ENCODE measurements around the gene ASB10.

Gene ASB10

DNA sequence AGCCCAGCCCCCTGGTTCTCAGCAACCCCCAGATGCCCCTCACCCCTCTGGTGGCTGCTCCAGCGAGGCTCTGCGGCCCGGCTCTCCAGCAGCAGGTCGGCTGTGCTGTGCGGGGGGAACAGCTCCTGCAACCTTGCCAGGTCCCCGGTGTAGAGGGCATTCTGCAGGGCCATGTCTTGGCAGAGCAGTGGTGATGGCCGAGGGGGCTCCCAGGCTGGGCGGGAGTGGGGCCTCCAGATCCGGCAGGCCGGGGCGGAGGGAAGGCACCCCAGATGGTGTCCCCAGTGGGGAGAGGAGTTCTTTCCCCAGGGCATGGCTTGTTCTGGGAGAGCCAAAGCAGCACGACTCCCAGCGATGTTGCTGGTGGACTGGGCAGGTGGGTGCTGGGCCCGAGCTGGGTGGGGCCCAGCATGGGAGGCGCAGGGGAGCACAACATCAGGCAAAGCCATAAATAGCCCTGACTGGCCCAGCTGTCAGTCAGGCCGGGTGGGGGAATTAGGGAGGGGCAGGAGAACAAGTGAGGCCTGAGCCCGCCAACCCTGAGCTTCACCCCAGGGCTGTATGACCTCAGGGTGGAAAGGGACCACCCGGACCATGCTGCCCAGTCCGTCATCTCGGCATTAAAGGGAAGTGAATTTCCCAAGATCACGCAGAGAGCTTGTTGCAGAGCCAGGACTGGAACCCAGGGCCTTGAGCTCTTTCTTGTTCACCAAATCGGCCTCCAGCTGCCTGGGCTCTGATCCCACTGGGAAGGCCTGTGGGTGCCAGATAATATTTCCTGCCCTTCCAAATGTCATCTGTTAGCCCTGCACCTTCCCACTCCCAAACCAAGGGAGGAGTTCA is 580 bp upstream of the ASB10 start:
- peak; percentile 29 for DNase-seq

DNA sequence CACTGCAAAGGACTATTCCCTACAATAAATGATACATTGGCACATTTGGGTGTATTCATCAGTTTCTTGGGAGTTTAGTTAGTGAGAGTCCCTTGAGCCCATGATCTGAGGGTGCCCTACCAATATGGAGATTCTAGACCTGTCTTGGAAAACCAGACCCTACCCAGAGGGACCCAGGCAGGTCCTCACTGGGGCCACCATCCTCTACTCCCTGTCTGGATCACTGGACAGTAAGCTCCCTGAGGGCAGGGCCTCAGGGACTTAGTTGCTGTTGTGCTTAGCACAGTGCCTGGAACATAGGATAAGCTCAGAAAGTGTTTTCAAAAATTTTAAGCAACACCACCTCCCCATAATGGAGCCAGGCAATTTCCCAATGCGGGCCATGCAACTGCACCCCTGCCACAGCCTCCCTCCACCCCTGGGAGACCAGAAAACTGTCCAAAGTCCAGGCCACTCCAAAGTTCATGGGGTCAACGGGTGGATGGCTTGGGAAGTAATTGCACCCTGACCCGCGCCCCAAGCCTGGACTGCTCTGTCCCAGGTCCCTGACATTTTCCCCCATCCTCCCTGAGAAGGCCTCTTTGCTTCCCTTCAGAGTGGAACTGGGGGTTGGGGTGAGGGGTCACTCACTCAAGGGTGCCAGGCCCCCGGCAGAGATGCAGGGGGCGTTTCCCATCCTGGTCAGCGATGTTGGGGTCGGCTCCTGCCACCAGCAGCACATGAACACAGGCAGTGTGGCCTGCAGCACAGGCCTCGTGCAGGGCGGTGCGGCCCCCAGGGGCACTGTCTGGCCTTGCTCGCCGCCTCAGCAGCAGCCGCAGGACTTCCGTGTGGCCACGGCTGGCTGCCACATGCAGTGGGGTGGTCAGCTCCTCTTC is 1.0 kb downstream of the ASB10 start:
- no peak for DNase-seq

GRCh38 chr7:151181011-151181431 is 6.0 kb downstream of the ASB10 start:
- peak; percentile 60 for DNase-seq

GRCh38 chr7:151179946-151180345 is 7.1 kb downstream of the ASB10 start:
- DNase-seq: no peak

DNA sequence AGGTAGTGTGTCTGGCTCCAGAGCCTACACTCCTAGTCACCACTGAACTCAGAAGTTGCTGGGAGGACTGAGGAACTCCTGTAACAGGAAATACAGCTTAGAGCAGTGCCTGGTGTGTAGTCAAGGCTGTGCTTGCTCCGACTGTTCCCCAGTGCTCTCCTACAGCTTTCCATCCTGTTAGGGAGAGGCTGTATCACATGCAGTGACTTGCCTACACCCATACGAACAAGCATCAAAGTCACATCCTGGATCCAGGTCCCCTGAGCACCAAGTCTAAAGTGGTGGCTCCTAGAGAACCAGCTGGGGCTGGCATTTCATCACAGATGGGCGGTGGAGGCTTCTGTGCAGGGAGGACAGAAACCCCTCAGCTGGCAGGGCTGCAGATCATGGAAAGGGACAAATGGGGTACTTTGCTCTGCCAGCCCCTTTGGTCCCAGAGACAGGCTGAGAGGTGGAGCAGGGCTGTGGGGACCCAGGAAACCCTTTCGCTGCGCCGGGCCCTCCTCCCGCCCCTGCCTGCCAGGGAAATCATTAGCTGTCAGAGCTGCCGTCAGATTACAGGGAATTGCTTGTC is 7.7 kb downstream of the ASB10 start:
- DNase-seq: no peak

- DNase-seq: no peak
Observed at GRCh38 chr7:151178831-151179230, 8.2 kb downstream of the ASB10 start.

GRCh38 chr7:151178236-151178635 is 8.8 kb downstream of the ASB10 start:
- DNase-seq: no peak

DNA sequence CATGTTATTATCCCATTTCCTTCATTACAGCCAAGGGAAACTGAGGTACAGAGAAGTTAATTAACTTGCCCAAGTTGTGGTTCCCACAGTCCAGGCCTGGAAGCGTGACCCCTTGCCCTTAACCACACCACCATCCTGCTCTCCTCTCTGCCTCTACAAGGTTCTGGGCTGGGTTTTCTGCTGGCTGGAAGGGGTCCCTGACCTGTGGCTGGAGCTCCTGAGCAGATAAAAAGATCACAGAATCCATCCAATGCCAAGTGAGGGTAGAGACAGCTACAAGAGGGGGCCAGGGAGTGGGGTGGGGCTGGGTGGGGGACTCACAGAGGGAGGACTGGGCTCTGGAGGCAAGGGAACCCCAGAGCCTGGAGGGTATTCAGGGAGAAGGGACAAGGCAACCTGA is 9.7 kb downstream of the ASB10 start:
- no peak for DNase-seq

DNA sequence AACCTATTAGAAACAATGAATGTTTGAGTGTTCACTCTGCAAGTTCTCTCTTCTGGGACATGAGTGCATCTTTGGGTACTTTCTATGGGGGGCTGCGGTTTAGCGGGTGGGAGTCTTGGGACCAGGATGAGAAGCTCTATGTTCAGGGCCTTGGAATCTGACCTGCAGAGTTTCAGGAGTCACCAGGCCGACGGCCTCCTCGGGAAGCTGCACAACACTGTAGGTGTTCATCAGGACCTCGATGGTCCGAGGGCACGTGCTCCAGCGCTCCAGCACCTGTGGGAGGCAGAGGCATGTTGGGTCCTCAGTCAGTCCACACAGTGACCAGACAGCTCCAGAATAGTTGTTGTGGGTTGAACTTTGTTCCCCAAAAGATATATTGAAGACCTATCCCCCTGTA is 10.6 kb downstream of the ASB10 start:
- DNase-seq: no peak

DNA sequence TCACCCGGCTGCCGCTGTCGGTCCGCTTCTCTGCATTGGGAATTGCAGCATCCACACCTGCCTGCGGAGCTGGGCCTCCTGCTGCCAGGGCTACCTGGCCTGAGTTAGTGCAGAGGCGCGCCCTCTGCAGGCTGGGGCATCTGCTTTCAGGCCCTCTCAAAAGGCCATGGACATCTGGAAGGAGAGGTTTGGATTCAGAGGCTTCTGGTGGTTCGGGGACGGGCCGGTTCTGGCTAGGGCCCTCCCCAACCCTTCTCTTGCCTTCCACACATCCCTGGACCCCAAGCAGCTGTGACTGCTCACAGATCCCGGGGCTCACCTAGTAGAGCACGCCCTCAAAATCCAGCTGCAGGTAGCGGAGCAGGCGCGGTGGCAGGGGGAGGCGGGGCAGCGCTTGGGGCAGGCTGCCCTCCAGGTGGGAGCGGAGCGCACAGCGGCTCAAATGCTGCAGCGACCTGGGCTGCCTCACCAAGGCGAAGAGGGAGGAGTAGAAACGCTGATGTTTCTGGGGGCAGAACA is 11.2 kb downstream of the ASB10 start:
- no peak for DNase-seq

GRCh38 chr7:151175047-151175792 is 11.8 kb downstream of the ASB10 start:
- DNase-seq: no peak

- DNase-seq: no peak
Observed at GRCh38 chr7:151174246-151175046, 12.6 kb downstream of the ASB10 start.

- no peak for DNase-seq
Observed at GRCh38 chr7:151173386-151174245, 13.4 kb downstream of the ASB10 start.

DNA sequence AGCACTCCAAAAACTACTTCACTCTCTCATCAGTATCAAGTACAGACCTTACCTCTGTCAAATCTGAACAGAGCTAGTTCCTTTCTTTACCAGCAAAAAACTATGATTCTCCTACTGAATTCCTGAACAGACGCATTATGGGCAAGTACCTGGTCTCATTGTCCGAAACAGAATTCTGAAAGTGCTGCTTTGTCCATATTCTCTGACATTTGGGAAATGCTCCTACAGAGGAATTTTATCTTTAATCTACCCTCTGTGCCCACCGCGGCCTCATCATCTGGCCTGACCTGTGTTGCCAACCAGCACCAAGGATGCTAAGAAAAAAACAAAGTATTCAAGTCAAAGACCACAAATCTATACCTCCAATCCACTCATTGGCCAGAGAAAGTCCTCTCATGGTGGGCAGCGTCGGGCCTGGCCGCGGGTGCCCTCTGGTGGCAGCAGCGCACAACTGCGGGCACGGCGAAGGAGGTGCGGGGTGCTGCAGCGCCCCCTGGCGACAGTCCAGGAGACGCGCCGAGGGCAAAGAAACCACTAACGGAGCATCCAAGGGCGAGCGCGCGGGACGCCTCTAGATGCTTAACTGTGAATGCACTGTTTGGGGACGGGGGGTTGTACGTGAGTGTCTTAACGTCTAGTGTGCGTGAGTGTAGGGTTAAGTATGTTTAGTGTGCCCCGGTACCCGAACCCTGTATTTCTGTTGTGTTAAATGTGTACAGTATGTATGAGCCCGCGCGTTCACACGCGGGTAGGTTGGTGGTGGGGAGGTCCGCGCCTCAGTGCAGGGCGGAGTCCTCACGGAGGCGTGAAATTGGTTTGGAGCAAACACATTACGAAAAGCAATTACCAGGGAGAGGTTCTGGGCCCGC is 14.5 kb downstream of the ASB10 start:
- DNase-seq: peak; percentile 82

GRCh38 chr7:151168787-151169162 is 18.3 kb downstream of the ASB10 start:
- no peak for DNase-seq

GRCh38 chr7:151168003-151168786 is 18.9 kb downstream of the ASB10 start:
- no peak for DNase-seq

GRCh38 chr7:151167197-151167961 is 19.7 kb downstream of the ASB10 start, which contains the start of gene GBX1:
GBX1 (minus strand) TSS chr7:151167694; CDS start chr7:151167548, 146 bp downstream.
- no peak for DNase-seq

GRCh38 chr7:151166629-151167196 is 20.3 kb downstream of the ASB10 start:
- DNase-seq: no peak
